Neutrophil (primary cell): ENCODE measurements around the gene MCOLN2.

ENCODE experiments used
- H3K27ac ChIP-seq: fragments of 200-600 bp; sonication (generic); 2 replicates; pipeline ENCODE4 v1.5.1; 2016; ENCODE audit warnings: mild to moderate bottlenecking, moderate library complexity
- H3K27me3 ChIP-seq: fragments of 200-600 bp; sonication (generic); 2 replicates; pipeline ENCODE4 v1.6.0; 2016; ENCODE audit warnings: mild to moderate bottlenecking
- H3K36me3 ChIP-seq: fragments of 200-600 bp; sonication (generic); 2 replicates; pipeline ENCODE4 v1.5.1; 2017
- H3K4me1 ChIP-seq, 2 experiments: fragments of 200-600 bp in 1 of 2; sonication (generic) in 1 of 2; 1 replicate in 1 of 2; 2 replicates in 1 of 2; pipeline versions ENCODE4 v1.5.1 to v1.6.1; 2013 to 2016; ENCODE audit warnings: low read depth in 1 of 2, low read length in 1 of 2, mild to moderate bottlenecking in 1 of 2, moderate library complexity in 1 of 2; ENCODE audit not compliant: control insufficient read depth in 1 of 2, insufficient read depth in 1 of 2
- H3K4me3 ChIP-seq, 2 experiments: fragments of 200-600 bp in 1 of 2; sonication (generic) in 1 of 2; 1 replicate in 1 of 2; 2 replicates in 1 of 2; pipeline ENCODE4 v1.5.1; 2013 to 2016; ENCODE audit warnings: low read depth in 1 of 2, low read length in 1 of 2, mild to moderate bottlenecking in 1 of 2, moderate library complexity in 1 of 2
- H3K9me3 ChIP-seq: fragments of 200-600 bp; sonication (generic); 2 replicates; pipeline ENCODE4 v1.5.1; 2016
- CTCF ChIP-seq: fragments of 200-600 bp; sonication (generic); IDR thresholded peaks from 2 replicates; pipeline ENCODE4 v1.5.1; 2016; ENCODE audit warnings: antibody characterized with exemption

MCOLN2 gene

GRCh38 chr1:85028151-85028550, 31.2 kb upstream of the MCOLN2 start:
- no peak for TF ChIP-seq CTCF
- H3K4me3 ChIP-seq: no peak overlapping the region
- H3K27ac ChIP-seq: no peak overlapping the region
- H3K36me3 ChIP-seq: no peaks in the 10 kb centered on the region
- H3K27me3 ChIP-seq: peaks cover 8% of the 10 kb centered on the region
- no peaks in the 10 kb centered on the region for H3K4me1 ChIP-seq
- H3K9me3 ChIP-seq: no peaks in the 10 kb centered on the region

GRCh38 chr1:85027242-85027983, 30.5 kb upstream of the MCOLN2 start:
- TF ChIP-seq CTCF: no peak
- no peak overlapping the region for H3K27ac ChIP-seq
- peaks cover under 1% of the 10 kb centered on the region for H3K27me3 ChIP-seq
- no peaks in the 10 kb centered on the region for H3K4me1 ChIP-seq
- no peak overlapping the region for H3K4me3 ChIP-seq
- H3K36me3 ChIP-seq: no peaks in the 10 kb centered on the region
- no peaks in the 10 kb centered on the region for H3K9me3 ChIP-seq

GRCh38 chr1:85025940-85026339, 29.0 kb upstream of the MCOLN2 start:
- H3K36me3 ChIP-seq: no peaks in the 10 kb centered on the region
- no peaks in the 10 kb centered on the region for H3K9me3 ChIP-seq
- H3K27me3 ChIP-seq: no peaks in the 10 kb centered on the region
- TF ChIP-seq CTCF: no peak
- H3K4me1 ChIP-seq: no peaks in the 10 kb centered on the region
- H3K27ac ChIP-seq: no peak overlapping the region
- H3K4me3 ChIP-seq: no peak overlapping the region

GRCh38 chr1:85024736-85025135, 27.8 kb upstream of the MCOLN2 start:
- H3K9me3 ChIP-seq: no peaks in the 10 kb centered on the region
- no peak overlapping the region for H3K4me3 ChIP-seq
- TF ChIP-seq CTCF: no peak
- no peaks in the 10 kb centered on the region for H3K4me1 ChIP-seq
- H3K27me3 ChIP-seq: no peaks in the 10 kb centered on the region
- H3K27ac ChIP-seq: no peak overlapping the region
- no peaks in the 10 kb centered on the region for H3K36me3 ChIP-seq

- no peak for TF ChIP-seq CTCF
- Histone ChIP-seq H3K27me3 (no peaks in the 10 kb centered on the region), H3K9me3 (no peaks in the 10 kb centered on the region), H3K27ac (no peak overlapping the region), H3K4me3 (no peak overlapping the region), H3K36me3 (no peaks in the 10 kb centered on the region), H3K4me1 (no peaks in the 10 kb centered on the region)
These were observed 25.8 kb upstream of the MCOLN2 start for GRCh38 chr1:85022700-85023099.
